Glutamatergic neuron (in vitro differentiated cells): ENCODE measurements around the gene GGTLC2. TPM values are rescaled to one million over a fixed set of nuclear protein-coding genes. Genes with fewer than 3 reads are reported as not detected.
"Not testable (repeated sequence)": the region's sequence is repeated elsewhere in the genome, so short reads cannot be mapped to it uniquely, and the experiment has no call there.

Experiments used
- DNase-seq: peaks from one replicate; pipeline ENCODE4 v3.0.0; 2022
- H3K27ac Mint-ChIP-seq: one replicate; pipeline ENCODE4 v1.8.0; 2020; ENCODE audit warnings: mild to moderate bottlenecking, mixed read lengths, inconsistent platforms; ENCODE audit not compliant: unreplicated experiment
- H3K27me3 Mint-ChIP-seq: one replicate; pipeline ENCODE4 v1.8.0; 2020; ENCODE audit warnings: mild to moderate bottlenecking, moderate library complexity, mixed read lengths, inconsistent platforms; ENCODE audit not compliant: unreplicated experiment
- H3K36me3 Mint-ChIP-seq: one replicate; pipeline ENCODE4 v1.8.0; 2020; ENCODE audit warnings: mild to moderate bottlenecking, mixed read lengths, inconsistent platforms; ENCODE audit not compliant: unreplicated experiment
- H3K4me1 Mint-ChIP-seq: one replicate; pipeline ENCODE4 v1.8.0; 2020; ENCODE audit warnings: mild to moderate bottlenecking, low read depth, mixed read lengths, inconsistent platforms; ENCODE audit not compliant: unreplicated experiment
- H3K4me3 Mint-ChIP-seq: one replicate; pipeline ENCODE4 v1.8.0; 2020; ENCODE audit warnings: mild to moderate bottlenecking, mixed read lengths, inconsistent platforms; ENCODE audit not compliant: unreplicated experiment
- H3K9me3 Mint-ChIP-seq: one replicate; pipeline ENCODE4 v1.8.0; 2020; ENCODE audit warnings: mild to moderate bottlenecking, moderate library complexity, mixed read lengths, inconsistent platforms; ENCODE audit not compliant: unreplicated experiment
- total RNA-seq: library from RNA; stranded (reverse); fragmentation: NEBNext Ultra II Directional; extraction: Animal tissue kit (Norgen Biotek cat#: 25700); gene quantifications from one replicate; pipeline ENCODE4 v1.2.1, GENCODE V29; 2021; ENCODE audit not compliant: unreplicated experiment
- TF ChIP-seq, protein P1 (sequence below): fragments of 200-600 bp; sonication (generic); IDR thresholded peaks from one replicate; pipeline ENCODE4 v1.5.0; 2021; ENCODE audit not compliant: partially characterized antibody, unreplicated experiment

Gene GGTLC2
- total RNA-seq, 1 donor from 2014 or later: not detected

DNA sequence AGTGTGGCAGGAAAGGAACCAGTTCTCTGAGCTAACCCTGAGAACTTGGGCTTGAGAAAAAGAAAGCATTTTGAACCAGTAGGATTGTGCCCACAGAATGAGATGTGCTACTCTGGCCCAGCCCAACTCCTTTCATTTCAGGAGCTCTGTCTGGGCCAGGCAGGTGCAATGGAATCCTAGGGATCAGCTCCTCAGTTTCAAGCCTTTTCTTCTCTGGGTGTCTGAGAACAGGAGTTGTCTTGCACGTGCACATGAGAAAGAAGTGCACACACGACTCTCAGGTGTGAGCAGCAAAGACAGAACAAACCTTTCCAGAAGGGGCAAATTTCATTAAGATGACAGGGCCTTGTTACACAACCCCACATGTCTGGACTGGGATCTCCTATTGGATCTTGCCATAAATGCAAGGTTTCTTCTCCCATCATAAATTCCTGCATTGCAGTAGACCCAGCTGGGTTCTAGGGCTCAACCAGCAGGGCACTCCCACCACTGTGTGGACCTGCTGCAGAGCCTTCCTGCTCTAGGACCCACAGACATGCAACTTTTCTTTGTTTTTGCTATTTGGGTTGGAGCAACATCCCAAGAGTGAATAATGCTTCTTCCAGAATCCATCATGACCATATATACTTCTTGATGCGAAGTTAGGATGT, 24.5 kb upstream of the GGTLC2 start:
- Mint-ChIP-seq H3K4me1 (peaks cover 2% of the 10 kb centered on the region), H3K27ac (no peak overlapping the region), H3K4me3 (no peak overlapping the region), H3K9me3 (no peaks in the 10 kb centered on the region), H3K36me3 (peaks cover 11% of the 10 kb centered on the region), H3K27me3 (no peaks in the 10 kb centered on the region)
- DNase-seq: no peak
- TF ChIP-seq, protein P1, sequence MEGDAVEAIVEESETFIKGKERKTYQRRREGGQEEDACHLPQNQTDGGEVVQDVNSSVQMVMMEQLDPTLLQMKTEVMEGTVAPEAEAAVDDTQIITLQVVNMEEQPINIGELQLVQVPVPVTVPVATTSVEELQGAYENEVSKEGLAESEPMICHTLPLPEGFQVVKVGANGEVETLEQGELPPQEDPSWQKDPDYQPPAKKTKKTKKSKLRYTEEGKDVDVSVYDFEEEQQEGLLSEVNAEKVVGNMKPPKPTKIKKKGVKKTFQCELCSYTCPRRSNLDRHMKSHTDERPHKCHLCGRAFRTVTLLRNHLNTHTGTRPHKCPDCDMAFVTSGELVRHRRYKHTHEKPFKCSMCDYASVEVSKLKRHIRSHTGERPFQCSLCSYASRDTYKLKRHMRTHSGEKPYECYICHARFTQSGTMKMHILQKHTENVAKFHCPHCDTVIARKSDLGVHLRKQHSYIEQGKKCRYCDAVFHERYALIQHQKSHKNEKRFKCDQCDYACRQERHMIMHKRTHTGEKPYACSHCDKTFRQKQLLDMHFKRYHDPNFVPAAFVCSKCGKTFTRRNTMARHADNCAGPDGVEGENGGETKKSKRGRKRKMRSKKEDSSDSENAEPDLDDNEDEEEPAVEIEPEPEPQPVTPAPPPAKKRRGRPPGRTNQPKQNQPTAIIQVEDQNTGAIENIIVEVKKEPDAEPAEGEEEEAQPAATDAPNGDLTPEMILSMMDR: no peak

DNA sequence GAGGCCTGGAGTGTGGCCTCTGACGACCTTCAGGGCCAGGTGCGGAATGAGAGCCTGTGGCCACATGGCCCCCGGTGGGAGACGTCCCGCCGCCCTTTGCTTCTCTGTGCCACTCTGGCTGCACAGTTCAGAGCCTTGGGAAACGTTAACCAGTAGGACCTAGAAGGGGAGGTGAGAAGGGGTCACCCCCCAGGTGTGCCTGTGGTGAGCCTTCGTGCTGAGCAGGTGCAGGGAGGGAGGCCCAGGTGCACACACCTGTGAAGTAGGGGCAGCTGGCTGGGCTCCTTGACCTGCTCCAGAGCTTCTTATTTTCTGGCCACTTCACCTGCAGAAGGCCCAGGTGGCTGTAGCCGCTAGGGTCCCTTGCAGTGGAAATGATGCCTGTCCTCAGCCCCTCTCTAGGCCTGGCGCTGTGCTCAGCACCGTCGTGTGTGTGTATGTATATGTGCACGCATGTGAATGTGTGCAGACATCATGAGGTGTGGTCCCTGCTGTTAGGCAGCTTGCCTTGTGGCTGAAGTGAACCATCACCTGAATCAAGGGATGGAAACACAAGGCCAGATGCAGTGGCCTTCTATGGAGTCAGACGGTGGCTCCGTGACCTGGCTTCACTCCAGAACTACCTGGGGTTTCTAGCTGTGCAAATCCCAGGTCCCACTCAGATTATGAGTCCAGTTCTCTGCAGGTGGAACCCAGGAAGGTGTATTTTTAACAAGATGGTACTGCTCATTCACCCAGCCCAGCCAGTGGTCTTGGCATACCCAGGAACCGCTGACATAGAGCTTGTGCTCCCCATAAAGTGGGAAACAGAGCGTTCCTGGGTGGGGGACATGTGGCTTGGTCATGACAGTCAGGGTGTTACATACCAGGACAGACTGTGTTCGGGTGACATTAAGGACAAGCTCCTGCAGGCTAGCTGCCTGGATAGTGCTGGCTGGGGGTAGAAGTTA, 15.6 kb upstream of the GGTLC2 start:
- H3K9me3 Mint-ChIP-seq, H3K4me1 Mint-ChIP-seq, H3K27ac Mint-ChIP-seq, H3K36me3 Mint-ChIP-seq, H3K4me3 Mint-ChIP-seq, DNase-seq, H3K27me3 Mint-ChIP-seq: not testable (repeated sequence)

DNA sequence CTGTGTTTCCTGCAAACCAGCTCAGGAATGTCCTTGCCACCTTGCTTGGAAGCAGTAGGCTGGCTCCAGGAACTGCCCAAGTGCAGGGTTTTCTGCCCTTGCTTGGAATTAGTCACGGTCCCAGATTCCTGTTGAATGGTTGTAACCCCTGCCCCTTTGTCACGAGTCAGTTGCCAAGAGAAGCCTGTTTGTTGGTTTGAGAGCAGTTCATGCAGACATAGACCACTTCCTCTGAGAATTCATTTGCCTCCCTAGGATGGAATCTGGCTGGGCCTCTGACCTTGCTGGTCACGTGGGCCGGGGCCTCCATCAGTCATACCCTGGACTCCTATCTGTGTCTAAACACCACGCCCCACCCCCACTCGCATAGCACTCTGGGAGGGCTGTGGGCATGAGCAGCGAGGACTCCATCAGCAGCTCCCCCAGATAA, 13.2 kb upstream of the GGTLC2 start:
- not testable (repeated sequence) for H3K36me3 Mint-ChIP-seq, H3K4me1 Mint-ChIP-seq, H3K4me3 Mint-ChIP-seq, H3K27ac Mint-ChIP-seq, H3K27me3 Mint-ChIP-seq, H3K9me3 Mint-ChIP-seq, DNase-seq

DNA sequence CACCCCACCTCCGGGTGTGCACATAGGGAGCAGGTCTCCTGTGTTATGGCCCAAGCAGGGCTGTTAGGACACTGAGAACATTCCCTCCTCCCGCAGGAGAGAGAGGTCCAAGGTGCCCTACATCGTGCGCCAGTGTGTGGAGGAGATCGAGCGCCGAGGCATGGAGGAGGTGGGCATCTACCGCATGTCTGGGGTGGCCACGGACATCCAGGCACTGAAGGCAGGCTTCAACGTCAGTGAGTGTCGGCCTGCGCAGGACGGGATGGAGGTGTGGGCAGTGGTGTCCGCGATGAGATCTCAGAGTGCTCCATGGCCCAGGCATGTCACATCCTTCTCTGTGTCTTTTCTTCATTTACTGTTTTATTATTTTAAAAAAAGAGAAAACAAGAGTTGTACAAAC, 12.2 kb upstream of the GGTLC2 start:
- H3K27ac Mint-ChIP-seq, DNase-seq, H3K9me3 Mint-ChIP-seq, H3K36me3 Mint-ChIP-seq, H3K27me3 Mint-ChIP-seq, H3K4me1 Mint-ChIP-seq, H3K4me3 Mint-ChIP-seq: not testable (repeated sequence)

DNA sequence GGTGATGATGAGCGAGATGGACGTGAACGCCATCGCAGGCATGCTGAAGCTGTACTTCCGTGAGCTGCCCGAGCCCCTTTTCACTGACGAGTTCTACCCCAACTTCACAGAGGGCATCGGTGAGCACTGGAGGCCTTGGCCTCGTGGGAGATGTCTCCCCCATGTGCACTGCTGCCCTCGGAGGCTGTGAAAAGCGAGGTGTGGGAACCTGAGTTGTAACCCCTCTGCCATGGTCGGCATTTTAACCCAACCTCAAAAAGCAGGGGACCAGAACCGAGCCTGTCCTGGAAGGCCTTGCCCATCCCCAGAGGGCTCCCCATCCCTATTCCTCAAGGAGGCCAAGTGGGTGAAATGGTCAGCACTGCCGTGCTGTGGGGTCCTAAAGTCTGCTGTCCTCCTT, 10.9 kb upstream of the GGTLC2 start:
- DNase-seq, H3K36me3 Mint-ChIP-seq: not testable (repeated sequence)

DNA sequence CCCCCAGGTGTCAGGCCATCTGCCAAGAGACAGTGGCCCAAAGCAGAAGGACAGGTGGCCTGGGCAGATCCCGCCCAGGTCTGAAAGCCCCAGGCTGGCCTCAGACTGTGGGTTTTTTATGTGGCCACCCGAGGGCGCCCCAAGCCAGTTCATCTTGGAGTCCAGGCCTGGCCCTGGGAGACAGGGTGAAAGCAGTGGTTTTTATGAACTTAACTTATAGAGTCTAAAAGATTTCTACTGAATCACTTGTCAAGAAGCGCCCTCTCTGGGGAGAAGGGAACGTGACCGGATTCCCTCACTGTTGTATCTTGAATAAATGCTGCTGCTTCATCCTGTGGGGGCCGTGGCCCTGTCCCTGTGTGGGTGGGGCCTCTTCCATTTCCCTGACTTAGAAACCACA, 8.2 kb upstream of the GGTLC2 start:
- H3K4me1 Mint-ChIP-seq, H3K36me3 Mint-ChIP-seq, H3K4me3 Mint-ChIP-seq, H3K9me3 Mint-ChIP-seq, H3K27me3 Mint-ChIP-seq, H3K27ac Mint-ChIP-seq: not testable (repeated sequence)
- peak; percentile 75 for DNase-seq
- TF ChIP-seq, protein P1: peak; percentile 26

More for the DNA sequence above, 10.9 kb upstream of the GGTLC2 start:
- H3K9me3 Mint-ChIP-seq, H3K27ac Mint-ChIP-seq, H3K27me3 Mint-ChIP-seq, H3K4me1 Mint-ChIP-seq, H3K4me3 Mint-ChIP-seq: not testable (repeated sequence)

DNA sequence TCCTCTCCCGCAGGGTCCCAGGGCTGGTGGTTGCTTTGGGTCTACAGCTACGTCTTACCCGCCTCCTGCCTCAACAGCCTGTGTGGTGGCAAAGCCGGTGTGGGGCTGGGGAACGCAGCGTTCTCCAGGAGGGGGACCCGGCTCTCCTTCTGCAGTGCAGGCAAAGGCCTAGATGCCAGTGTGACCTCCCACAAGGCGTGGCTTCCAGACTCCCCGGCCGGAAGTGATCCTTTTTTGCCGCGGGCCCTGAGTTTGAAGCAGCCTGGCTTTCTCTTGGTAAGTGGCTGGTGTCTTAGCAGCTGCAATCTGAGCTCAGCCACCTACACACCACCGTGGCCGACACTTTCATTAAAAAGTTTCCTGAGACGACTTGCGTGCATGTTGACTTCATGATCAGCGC, 6.1 kb upstream of the GGTLC2 start:
- not testable (repeated sequence) for H3K4me3 Mint-ChIP-seq, H3K27me3 Mint-ChIP-seq, H3K27ac Mint-ChIP-seq, H3K9me3 Mint-ChIP-seq, H3K4me1 Mint-ChIP-seq, H3K36me3 Mint-ChIP-seq, DNase-seq

DNA sequence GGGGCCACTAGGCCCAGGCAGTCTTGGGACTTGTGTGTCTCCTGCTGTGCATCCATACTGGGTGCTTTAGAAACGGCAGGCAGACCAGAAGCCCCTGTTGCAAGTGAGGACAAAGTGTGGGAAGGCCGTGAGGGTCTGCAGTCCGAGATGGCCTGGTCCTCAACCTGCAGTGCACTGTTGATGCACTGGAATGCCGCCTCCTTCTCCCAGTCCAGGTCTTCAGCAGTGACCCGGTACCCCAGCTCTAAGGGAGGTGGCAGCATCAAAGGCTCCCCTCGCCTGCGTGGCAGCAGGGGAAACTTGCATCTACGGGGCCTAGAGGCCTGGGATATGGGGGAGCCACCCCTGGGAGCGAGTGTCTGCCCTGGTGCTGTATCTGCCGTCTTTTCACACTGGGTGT, 2.2 kb upstream of the GGTLC2 start:
- not testable (repeated sequence) for H3K4me3 Mint-ChIP-seq, H3K9me3 Mint-ChIP-seq, H3K4me1 Mint-ChIP-seq, H3K27ac Mint-ChIP-seq, DNase-seq, H3K36me3 Mint-ChIP-seq, H3K27me3 Mint-ChIP-seq

DNA sequence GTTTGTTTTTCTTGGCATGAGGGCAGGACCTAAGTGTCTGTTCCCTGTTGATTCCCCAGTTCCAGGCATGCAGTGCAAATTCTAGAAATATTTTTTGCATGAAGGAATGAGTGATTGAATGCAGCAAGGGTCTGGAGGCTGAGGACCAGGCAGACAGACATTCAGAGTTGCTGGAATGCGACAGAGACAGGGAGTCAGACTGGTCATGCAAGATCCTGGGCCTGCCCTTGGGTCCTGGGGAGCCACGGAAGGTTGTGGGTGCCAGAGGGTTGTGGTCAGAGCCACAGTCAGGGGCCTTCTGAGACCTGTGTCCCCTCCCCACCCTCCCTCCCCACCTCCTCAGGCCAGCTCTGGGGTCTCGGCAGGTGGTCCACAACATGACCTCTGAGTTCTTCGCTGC, 1.6 kb downstream of the GGTLC2 start:
- not testable (repeated sequence) for H3K4me1 Mint-ChIP-seq, H3K27me3 Mint-ChIP-seq, H3K4me3 Mint-ChIP-seq, H3K9me3 Mint-ChIP-seq, H3K27ac Mint-ChIP-seq, H3K36me3 Mint-ChIP-seq, DNase-seq
